NCI-H2196 (cell line): ENCODE data around the gene OR14A16.

Experiments used
- DNase-seq: peaks from one replicate; lab custom pipeline; 2025; ENCODE audit not compliant: unreplicated experiment; lab: John Stamatoyannopoulos, UW

Gene OR14A16

GRCh38 chr1:247824023-247824422, at the start of gene OR14A16:
Gene OR14A16 (minus strand): TSS chr1:247824119. CDS start chr1:247815729, 8,390 bp downstream.
- no peak for DNase-seq

GRCh38 chr1:247865416-247865815, 41.5 kb upstream of the OR14A16 start:
- DNase-seq = no peak

GRCh38 chr1:247864644-247865043, 40.7 kb upstream of the OR14A16 start:
- DNase-seq = no peak

- DNase-seq = no peak
Measured at GRCh38 chr1:247862756-247863155, 38.8 kb upstream of the OR14A16 start.

- no peak for DNase-seq
Measured at GRCh38 chr1:247857985-247858619, 34.2 kb upstream of the OR14A16 start.

- DNase-seq = no peak
Measured at GRCh38 chr1:247857069-247857984, 33.4 kb upstream of the OR14A16 start, which contains the start of gene TRIM58. Gene TRIM58 (plus strand): TSS chr1:247857187. CDS start chr1:247857247, 60 bp downstream.

DNA sequence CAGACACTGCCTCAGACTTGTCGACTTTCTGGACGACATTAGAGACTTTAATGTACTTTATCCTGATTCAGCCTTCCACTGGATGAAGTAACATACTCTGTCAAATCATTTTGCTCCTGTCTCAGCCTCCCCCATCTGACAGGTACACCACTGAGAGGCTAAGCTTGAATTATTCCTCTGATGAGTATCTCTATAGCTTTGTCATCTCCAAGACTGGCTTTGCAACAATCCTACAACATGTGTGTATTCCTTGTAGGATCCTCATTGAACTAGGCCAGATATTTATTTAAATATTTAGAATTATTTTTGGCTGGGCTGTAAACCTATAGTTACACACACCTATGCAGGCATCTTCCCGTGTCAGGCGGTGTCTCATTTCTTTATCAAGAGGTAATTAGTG, 32.0 kb upstream of the OR14A16 start:
- no peak for DNase-seq

GRCh38 chr1:247854899-247855545, 31.1 kb upstream of the OR14A16 start:
- no peak for DNase-seq

- DNase-seq = no peak
Measured at GRCh38 chr1:247849616-247850015, 25.7 kb upstream of the OR14A16 start.

GRCh38 chr1:247848346-247848745, 24.4 kb upstream of the OR14A16 start:
- no peak for DNase-seq

- DNase-seq = no peak
Measured at GRCh38 chr1:247845693-247846017, 21.7 kb upstream of the OR14A16 start.

DNA sequence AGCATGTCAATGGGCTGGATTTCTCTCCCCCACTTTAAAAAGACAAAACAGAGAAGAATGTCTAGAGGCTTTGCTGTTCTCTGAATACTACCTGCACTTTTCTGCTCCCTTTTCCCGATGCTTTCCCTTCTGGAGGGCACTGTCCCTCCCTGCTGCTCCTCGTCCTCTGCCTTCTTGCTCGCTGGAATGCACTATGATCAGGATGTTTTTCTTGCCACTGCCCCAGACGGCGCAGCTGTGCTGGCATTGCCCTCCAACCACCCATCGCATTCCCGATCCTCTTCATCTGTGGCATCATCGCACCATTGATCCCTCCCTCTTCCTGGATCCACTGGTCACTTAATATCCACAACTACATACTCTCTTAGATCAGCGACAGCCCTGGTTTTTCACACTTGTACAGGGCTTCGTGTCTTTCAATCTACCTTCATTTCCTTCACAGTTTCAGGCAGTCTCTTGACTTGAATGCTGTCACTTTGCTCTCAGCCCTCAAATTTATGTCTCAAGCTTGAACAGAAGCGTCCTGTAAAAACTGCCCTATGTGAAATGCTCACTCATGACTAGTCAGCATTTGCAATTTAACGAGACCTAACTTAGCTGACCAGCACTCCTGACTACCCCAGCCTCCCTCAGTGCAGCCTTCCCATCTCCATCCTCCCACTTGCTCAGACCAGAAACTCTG, 21.2 kb upstream of the OR14A16 start:
- no peak for DNase-seq

GRCh38 chr1:247843411-247843810, 19.5 kb upstream of the OR14A16 start:
- DNase-seq = no peak

DNA sequence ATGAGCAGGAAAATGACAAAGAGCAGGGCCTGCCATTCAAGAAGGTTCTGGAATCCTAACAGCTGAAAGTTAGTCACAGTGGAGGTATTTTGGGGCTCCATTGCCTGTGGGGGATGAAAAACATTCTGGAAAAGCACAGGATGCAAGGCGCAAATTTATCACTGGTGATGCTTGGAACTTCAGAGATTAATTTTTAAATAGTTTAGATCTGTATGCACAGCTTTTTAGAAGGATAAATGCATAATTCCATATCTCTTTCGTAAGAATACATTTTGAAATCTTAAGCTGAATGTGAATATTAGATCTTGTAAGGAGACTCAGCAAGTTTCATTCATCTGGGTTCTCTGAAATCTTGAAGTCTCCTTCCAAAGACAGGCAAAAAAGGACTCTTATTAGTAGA, 17.9 kb upstream of the OR14A16 start, which contains the start of gene OR11L1:
OR11L1 (minus strand) TSS at position 101 of the 400 bp plus-strand sequence; CDS start at position 101, 0 bp downstream.
- DNase-seq = no peak

- no peak for DNase-seq
Measured at GRCh38 chr1:247840818-247841217, 16.9 kb upstream of the OR14A16 start.

GRCh38 chr1:247833601-247834000, 9.7 kb upstream of the OR14A16 start:
- DNase-seq = no peak

- no peak for DNase-seq
Measured at GRCh38 chr1:247829656-247830055, 5.7 kb upstream of the OR14A16 start.

- no peak for DNase-seq
Measured at GRCh38 chr1:247825362-247825761, 1.4 kb upstream of the OR14A16 start.

DNA sequence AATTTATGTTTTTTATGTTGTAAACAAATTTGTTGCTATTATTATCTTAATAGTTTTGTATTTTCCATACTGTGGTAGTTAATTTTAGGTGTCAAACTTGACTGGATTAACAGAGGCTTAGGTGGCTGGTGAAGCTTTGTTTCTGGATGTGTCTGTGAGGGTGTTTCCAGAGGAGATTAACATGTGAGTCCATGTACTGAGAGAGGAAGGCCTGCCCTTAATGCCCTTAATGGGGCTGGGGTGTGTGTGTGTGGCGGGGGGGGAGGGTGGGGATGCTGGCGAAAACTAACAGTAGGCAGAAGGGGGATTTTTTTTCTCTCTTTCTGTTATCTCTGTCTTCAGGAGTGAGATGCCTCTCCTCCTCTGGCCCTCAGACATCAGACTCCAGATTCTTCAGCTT, 1.9 kb downstream of the OR14A16 start:
- no peak for DNase-seq

GRCh38 chr1:247812637-247813036, 11.3 kb downstream of the OR14A16 start:
- no peak for DNase-seq

- DNase-seq = no peak
Measured at GRCh38 chr1:247797518-247797917, 26.4 kb downstream of the OR14A16 start.
